ENCODE data around the gene TMEM100. TPM values are rescaled to one million over a fixed set of nuclear protein-coding genes. Genes with fewer than 3 reads are reported as not detected.

Gene TMEM100
- total RNA-seq, 1 experiment from 2014 or later = not detected

GRCh38 chr17:55708175-55708974 is 14.3 kb downstream of the TMEM100 start:
- H3K9me3 ChIP-seq (ENCODE audit: insufficient read depth, low read depth) = no peaks in the 10 kb centered on the region
- peak overlapping the region; percentile 29; the same call in 1 of the 2 replicates for H3K4me2 ChIP-seq
- no peaks in the 10 kb centered on the region for H4K20me1 ChIP-seq (ENCODE audit: insufficient read depth)
- peaks cover 14% of the 10 kb centered on the region for H3K27me3 ChIP-seq (ENCODE audit: insufficient read depth, low read depth)
- intact Hi-C loops (cut with micrococcal nuclease; ENCODE audit: unreplicated experiment) = no loop called here
- no peak for TF ChIP-seq EZH2 (IDR thresholded peaks at IDR 0.05; ENCODE audit: low read depth)
- TF ChIP-seq CTCF (conservative IDR thresholded peaks at IDR 0.05) = no peak
- H3K4me3 ChIP-seq = no peak overlapping the region
- no peaks in the 10 kb centered on the region for H3K36me3 ChIP-seq (ENCODE audit: low read depth)
- H3K79me2 ChIP-seq (ENCODE audit: low read depth) = no peaks in the 10 kb centered on the region
- 0 out of 2 replicates have a peak, but pooled peaks cover 5% of the 10 kb centered on the region for H3F3A ChIP-seq (ENCODE audit: insufficient read depth, low read depth)
- ChIA-PET CTCF (no interaction called here), POLR2A (ENCODE audit: unreplicated experiment) (no interaction called here)
- H3K9me2 ChIP-seq (ENCODE audit: insufficient read depth) = no peaks in the 10 kb centered on the region
- no peak overlapping the region for H2AFZ ChIP-seq
- no TSS peak for BruUV-seq (replicated peaks)
- H3K27ac ChIP-seq = no peak overlapping the region
- no peak for DNase-seq
- peaks cover 32% of the 10 kb centered on the region for H3K4me1 ChIP-seq (replicated peaks; ENCODE audit: insufficient read depth)

GRCh38 chr17:55706808-55707773 is 15.6 kb downstream of the TMEM100 start:
- H3K36me3 ChIP-seq (ENCODE audit: low read depth) = no peaks in the 10 kb centered on the region
- no peak overlapping the region for H3K4me3 ChIP-seq
- H3K4me1 ChIP-seq (replicated peaks; ENCODE audit: insufficient read depth) = peaks cover 32% of the 10 kb centered on the region
- H3K4me2 ChIP-seq = peak overlapping the region; percentile 29; the same call in 1 of the 2 replicates
- intact Hi-C loops (cut with micrococcal nuclease; ENCODE audit: unreplicated experiment) = no loop called here
- no peak for DNase-seq
- CTCF ChIA-PET = no interaction called here
- no peaks in the 10 kb centered on the region for H3K9me3 ChIP-seq (ENCODE audit: insufficient read depth, low read depth)
- H2AFZ ChIP-seq = no peak overlapping the region
- no TSS peak for BruUV-seq (replicated peaks)
- no peaks in the 10 kb centered on the region for H3K9me2 ChIP-seq (ENCODE audit: insufficient read depth)
- H4K20me1 ChIP-seq (ENCODE audit: insufficient read depth) = no peaks in the 10 kb centered on the region
- H3K27me3 ChIP-seq (ENCODE audit: insufficient read depth, low read depth) = peaks cover 5% of the 10 kb centered on the region
- POLR2A ChIA-PET (ENCODE audit: unreplicated experiment) = no interaction called here
- TF ChIP-seq CTCF (conservative IDR thresholded peaks at IDR 0.05) (no peak), EZH2 (IDR thresholded peaks at IDR 0.05; ENCODE audit: low read depth) (no peak)
- no peak overlapping the region for H3K27ac ChIP-seq
- no peaks in the 10 kb centered on the region for H3K79me2 ChIP-seq (ENCODE audit: low read depth)
- 0 out of 2 replicates have a peak, but pooled peaks cover 5% of the 10 kb centered on the region for H3F3A ChIP-seq (ENCODE audit: insufficient read depth, low read depth)

- H2AFZ ChIP-seq = no peak overlapping the region
- no TSS peak for BruUV-seq (replicated peaks)
- no peaks in the 10 kb centered on the region for H3K9me3 ChIP-seq (ENCODE audit: insufficient read depth, low read depth)
- DNase-seq = peak in 1 of 2 experiments; percentile 78
- H3F3A ChIP-seq (ENCODE audit: insufficient read depth, low read depth) = 0 out of 2 replicates have a peak, but pooled peaks cover 5% of the 10 kb centered on the region
- no peaks in the 10 kb centered on the region for H3K79me2 ChIP-seq (ENCODE audit: low read depth)
- no peaks in the 10 kb centered on the region for H3K9me2 ChIP-seq (ENCODE audit: insufficient read depth)
- CTCF ChIA-PET = no interaction called here
- H4K20me1 ChIP-seq (ENCODE audit: insufficient read depth) = no peaks in the 10 kb centered on the region
- intact Hi-C loops (cut with micrococcal nuclease; ENCODE audit: unreplicated experiment) = no loop called here
- peaks cover 11% of the 10 kb centered on the region; the same call in 1 of the 2 replicates for H3K27me3 ChIP-seq (ENCODE audit: insufficient read depth, low read depth)
- H3K4me2 ChIP-seq = peak overlapping the region; percentile 31
- POLR2A ChIA-PET (ENCODE audit: unreplicated experiment) = no interaction called here
- no peak overlapping the region for H3K4me3 ChIP-seq
- no peak overlapping the region for H3K27ac ChIP-seq
- no peaks in the 10 kb centered on the region for H3K36me3 ChIP-seq (ENCODE audit: low read depth)
- H3K4me1 ChIP-seq (replicated peaks; ENCODE audit: insufficient read depth) = peaks cover 32% of the 10 kb centered on the region
- TF ChIP-seq CTCF (conservative IDR thresholded peaks at IDR 0.05) (no peak), EZH2 (IDR thresholded peaks at IDR 0.05; ENCODE audit: low read depth) (no peak)
These were observed 16.8 kb downstream of the TMEM100 start for GRCh38 chr17:55705847-55706246.
